HG03439 (cell line): Measurements from ENCODE around the gene KRT75.
"Not testable (repeated sequence)": the region's sequence is repeated elsewhere in the genome, so short reads cannot be mapped to it uniquely, and the experiment has no call there.

Experiments used
- ATAC-seq: cut with Tn5 transposase; IDR thresholded peaks from one replicate; pipeline ENCODE4 v1.9.1; 2021; ENCODE audit warnings: mild to moderate bottlenecking, moderate library complexity; ENCODE audit not compliant: unreplicated experiment

Gene KRT75

DNA sequence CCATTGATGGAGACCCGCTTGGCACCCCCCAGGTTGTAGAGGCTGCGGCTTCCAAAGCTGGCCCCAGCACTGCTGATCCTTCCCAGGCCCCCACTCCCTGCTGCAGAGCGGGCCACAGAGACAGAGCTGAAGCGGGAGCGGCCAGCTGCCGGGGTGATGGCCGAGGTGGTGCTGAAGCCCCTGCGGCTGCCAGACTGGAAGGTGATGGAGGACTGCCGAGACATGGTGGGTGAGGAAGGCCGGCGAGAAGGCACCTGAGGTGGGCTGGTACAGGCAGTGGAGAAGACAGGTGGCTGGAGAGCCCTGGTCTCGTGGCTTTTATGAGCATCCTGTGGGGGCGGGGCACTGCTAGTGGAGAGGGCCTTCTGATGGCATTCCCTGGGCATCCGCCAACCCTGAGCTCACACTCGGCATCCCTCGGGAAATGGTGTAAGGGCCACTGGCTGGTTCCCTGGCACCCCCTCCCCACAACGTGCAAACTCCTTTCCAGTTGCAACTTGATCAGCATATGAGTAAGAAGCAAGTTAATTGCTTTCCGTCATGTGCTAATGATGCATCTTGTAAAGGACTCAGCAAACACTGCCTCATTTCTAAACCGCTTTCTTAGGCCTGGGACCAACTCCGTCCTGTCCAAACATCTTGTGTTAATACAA is at the start of gene KRT75:
TSS of gene KRT75 (minus strand) at position 291 of the 653 bp plus-strand sequence. CDS start at position 224, 67 bp downstream.
- ATAC-seq = no peak

- ATAC-seq = no peak
These were observed 45.9 kb upstream of the KRT75 start for GRCh38 chr12:52480073-52480472.

GRCh38 chr12:52477651-52478050 is 43.5 kb upstream of the KRT75 start:
- no peak for ATAC-seq

GRCh38 chr12:52474212-52474611 is 40.0 kb upstream of the KRT75 start:
- no peak for ATAC-seq

GRCh38 chr12:52473768-52474167 is 39.6 kb upstream of the KRT75 start, which contains the start of gene KRT6C:
Gene KRT6C (minus strand): TSS chr12:52473805. CDS start chr12:52473737, 68 bp downstream.
- ATAC-seq = no peak

DNA sequence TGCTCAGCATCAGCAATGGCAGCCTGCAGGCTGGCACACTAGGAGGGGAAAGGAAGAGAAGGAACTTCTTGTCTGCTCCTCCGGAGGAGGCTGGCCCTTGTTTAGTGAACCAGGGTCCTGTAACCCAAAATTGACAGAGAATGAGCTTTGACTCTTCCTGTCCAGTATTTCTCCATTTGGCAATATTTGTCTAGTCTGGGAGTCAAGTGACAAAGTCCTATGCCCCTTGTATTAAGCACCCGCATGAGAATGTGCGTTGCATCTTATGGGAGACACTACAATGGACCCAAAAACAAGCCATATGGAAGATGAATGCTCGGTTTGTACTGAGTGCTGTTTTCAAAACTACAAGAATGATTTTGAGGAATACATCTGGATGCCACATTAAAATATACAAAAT is 35.7 kb upstream of the KRT75 start:
- ATAC-seq = no peak

- no peak for ATAC-seq
These were observed 30.7 kb upstream of the KRT75 start for GRCh38 chr12:52464897-52465296.

DNA sequence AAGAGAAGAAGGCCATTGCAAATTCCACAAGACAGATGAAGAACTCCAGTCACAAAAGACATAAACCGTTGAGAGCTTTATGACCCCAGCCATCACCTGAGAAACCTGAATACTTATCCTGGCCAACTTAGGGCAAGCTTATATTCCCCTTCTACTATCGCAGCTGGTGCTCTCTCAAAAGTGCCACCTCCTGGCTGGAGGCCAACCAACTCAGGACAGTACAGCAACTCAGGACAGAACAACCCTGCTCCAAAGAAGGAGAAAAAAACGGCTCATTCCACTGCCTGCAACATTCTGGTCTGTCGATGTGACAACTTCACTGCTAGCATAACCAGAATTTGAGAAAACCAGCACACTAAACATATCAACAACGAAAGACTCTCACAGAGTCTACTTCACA is 27.5 kb upstream of the KRT75 start:
- no peak for ATAC-seq

DNA sequence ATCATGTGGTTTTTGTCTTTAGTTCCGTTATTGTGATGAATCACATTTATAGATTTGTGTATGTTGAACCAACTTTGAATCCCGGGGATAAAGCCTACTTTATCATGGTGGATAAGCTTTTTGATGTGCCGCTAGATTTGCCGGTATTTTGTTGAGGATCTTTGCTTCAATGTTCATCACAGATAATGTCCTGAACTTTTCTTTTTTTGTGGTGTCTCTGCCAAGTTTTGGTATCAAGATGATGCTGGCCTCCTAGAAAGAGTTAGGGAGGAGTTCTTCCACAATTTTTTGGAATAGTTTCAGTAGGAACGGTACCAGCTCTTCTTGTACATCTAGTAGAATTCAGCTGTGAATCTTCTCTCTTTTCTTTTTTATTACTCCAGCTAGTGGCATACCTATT is 24.7 kb upstream of the KRT75 start:
- no peak for ATAC-seq

DNA sequence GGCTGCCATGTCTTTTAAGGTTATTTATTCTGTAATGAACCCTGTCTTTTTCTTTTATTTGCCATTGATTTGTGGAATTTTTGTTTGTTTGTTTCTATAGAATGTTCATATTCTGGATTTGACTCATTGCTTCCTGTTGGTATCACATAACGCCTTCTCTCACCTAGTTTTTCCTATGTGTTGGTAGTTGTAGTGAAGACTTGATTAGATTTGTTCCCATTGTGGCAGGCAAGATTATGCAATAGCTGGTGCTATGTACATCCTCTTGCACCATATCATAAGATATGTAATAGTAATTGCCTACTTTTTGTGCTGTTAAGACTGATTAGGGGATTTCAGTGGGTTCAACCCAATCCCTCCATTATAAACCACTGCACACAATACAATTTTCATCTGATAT is 21.6 kb upstream of the KRT75 start:
- ATAC-seq = no peak

DNA sequence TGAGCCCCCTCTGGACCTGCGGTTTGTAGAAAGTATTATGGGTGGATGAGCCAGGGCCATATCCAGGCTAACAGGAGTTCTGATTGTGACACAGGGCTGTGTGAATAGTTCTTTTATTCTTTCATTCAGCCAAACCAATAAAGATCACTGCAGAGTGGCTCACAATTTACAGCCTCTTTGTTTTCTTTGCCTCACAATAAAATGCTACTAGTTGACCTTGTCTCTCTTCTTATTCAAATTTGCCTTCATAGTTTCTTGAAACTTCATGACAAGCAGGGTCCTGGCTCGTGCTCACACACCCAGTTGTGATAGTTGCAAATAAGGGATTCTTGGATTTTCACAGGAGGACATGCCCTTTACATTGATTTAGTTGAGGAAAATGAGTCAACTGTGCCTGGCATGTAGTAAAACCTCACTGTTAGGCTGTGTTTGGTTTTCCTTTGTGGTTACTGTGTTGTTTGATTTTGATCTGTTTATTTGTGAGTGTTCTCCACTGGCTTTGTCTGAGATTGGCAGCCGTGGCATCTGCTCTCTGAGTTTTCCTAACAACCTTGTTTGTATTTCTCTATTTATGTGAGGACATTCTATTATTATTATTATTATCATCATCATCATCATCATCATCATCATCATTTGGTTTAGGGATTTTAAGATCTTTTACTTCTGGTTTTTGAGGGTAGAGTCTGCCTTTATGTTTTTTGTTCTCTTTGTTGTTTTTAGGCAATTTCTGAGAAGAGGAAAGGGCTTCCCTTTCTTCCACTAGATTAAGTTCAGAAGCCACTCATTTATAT is 20.4 kb upstream of the KRT75 start:
- no peak for ATAC-seq

- no peak for ATAC-seq
These were observed 17.9 kb upstream of the KRT75 start, which contains the start of gene KRT6B for GRCh38 chr12:52452101-52452500. Gene KRT6B (minus strand): TSS chr12:52452146. CDS start chr12:52452078, 68 bp downstream.

GRCh38 chr12:52448228-52448627 is 14.1 kb upstream of the KRT75 start:
- no peak for ATAC-seq

- ATAC-seq = not testable (repeated sequence)
These were observed 13.0 kb upstream of the KRT75 start for GRCh38 chr12:52447196-52447595.

- no peak for ATAC-seq
These were observed 12.3 kb upstream of the KRT75 start for GRCh38 chr12:52446367-52447045.

DNA sequence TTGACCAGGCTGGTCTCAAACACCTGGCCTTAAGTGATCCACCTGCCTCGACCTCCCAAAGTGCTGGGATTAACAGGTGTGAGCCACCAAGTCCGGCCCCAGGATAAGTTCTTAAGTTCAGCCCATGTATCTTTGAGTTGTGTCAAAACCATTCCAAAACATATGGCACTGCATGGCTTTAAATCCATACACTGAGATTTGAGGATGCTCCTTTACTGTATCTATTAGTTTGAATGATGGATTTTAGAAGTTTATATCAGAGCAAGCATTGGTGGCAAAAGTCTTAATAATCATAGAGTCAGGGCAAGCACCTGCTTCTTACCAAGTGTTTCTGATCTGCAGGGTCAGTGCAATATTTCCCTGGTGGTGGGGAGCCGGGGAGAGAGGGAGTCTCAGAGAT is 11.7 kb upstream of the KRT75 start:
- no peak for ATAC-seq

DNA sequence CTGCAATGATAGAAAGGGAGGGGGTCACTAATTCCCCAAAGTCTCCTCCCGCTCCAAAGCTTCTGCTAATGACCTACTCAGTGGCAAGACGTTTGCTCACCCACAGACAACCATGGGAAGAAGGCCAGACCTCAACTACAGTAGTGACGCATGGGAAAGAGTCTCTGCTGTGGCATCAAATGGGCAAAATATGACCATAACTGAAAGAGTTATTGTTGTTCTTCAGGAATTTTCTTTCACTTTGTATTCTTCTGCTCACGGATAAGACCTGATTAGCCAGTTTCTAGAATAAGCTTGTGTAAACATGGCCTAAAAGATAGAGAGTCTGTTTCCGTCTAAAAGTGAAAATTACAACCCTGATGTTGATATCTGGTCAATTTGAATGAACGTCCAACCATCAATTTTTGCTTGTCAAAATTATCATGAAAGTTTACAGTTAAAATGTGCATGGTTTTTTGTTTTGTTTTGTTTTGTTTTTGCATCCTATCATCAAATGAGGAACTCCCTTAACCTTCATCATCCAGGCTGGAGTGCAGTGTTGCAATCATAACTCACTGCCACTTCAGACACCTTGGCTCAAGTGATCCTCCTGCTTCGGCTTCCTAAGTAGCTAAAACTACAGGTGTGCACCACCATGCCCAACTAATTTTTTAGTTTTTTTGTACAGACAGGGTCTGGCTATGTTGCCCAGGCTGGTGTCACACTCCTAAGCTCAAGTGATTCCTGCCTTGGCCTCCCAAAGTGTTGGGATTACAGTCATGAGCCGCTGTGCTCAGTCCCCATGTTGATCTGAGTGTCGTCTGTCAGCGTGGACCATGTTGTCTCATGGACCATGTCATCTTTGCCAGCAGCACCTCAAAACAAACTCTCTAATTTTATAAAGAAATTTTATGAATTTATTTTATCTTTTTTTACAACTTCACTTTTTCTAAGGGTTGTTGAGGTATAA is 10.8 kb upstream of the KRT75 start:
- no peak for ATAC-seq

DNA sequence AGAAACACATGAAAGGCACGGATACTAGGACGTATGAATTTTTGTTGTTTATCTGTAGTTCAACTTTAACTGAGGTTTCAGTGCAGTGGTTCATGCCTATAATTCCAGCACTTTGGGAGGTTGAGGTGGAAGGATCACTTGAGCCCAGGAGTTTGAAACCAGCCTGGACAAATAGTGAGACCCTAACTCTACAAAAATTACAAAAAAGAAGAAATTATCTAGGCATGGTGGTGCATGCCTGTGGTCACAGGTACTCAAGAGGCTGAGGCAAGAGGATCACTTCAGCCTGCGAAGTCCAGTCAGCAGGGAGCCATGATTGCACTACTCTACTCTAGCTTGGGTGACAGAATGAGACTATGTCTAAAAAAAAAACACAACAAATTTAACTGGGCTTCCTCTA is 9.8 kb upstream of the KRT75 start:
- ATAC-seq = no peak

DNA sequence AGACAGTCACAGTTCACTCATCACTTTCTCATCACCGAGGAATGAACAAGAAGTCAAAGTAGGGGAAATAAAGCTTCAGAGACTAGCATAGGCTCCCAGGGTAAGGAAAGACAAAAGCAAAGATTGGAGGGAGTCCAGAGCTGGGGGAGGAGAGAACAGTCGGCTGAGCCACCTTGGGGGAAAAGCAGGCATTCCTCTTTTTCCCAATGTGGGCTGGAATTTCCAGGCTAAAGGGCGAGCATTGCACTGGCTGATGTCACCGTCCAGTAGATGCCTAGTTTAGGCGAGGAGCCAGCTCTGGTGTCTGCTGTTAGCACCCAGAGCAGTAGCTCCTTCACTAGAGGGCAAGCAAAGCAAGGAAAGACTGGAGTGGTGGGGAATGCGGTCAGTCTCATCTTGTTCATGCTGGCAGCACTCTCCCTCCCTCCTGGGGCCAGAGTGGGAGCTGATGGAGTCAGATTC is 8.5 kb upstream of the KRT75 start:
- ATAC-seq = no peak

DNA sequence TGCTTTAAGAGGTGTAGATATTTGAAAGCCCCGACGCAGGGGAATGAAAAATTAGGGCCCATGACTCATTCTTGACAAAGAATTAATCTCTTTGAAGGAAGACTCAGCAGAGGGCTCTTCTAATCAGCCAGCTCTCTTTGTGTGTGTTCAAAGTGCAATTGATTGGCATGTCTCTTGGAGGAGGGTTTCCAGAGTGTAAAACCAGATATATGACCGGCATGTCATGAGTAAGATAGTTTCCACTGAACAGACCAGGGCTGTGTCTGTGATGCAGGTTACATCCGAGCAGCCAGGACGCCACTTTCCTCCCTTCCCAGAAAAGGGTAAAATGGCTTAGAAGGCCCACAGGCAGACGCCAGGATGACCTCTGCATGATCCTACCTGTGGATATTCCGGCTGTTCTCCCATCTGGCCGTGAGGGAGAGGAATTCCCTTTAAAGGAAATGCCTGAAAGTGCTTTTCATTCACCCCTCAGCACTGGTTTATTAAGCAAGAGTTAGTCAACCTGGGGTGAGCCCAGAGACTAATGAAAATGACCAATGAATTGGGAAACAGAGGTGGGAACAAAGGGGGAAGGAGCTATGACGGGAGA is 7.2 kb upstream of the KRT75 start:
- ATAC-seq = no peak
